HUDEP-2 (cell line): ENCODE measurements around the gene ANLN.

Experiments used
- DNase-seq, 76 experiments: peaks; one replicate each; lab custom pipeline; 2025; ENCODE audit not compliant: unreplicated experiment in 76 of 76; lab: John Stamatoyannopoulos, UW

ANLN gene

GRCh38 chr7:36406156-36406555 lies 16.5 kb downstream of the ANLN start:
- DNase-seq: no peak

GRCh38 chr7:36407636-36408550 lies 18.2 kb downstream of the ANLN start:
- no peak for DNase-seq

GRCh38 chr7:36408589-36408988 lies 18.9 kb downstream of the ANLN start:
- no peak for DNase-seq

- no peak for DNase-seq
These were observed 19.5 kb downstream of the ANLN start for GRCh38 chr7:36409180-36409579.

- peak in 26 of 76 experiments; percentile 3 to 72 (median 33) for DNase-seq
These were observed 25.5 kb downstream of the ANLN start for GRCh38 chr7:36415144-36415543.

- no peak for DNase-seq
These were observed 26.6 kb downstream of the ANLN start for GRCh38 chr7:36416251-36416650.

- no peak for DNase-seq
These were observed 30.6 kb downstream of the ANLN start for GRCh38 chr7:36420307-36420706.

- DNase-seq: no peak
These were observed 32.4 kb downstream of the ANLN start for GRCh38 chr7:36422072-36422471.

GRCh38 chr7:36423633-36424032 lies 34.0 kb downstream of the ANLN start:
- DNase-seq: no peak

- no peak for DNase-seq
These were observed 40.5 kb downstream of the ANLN start for GRCh38 chr7:36430186-36430585.

- DNase-seq: no peak
These were observed 41.2 kb downstream of the ANLN start for GRCh38 chr7:36430881-36431280.

- no peak for DNase-seq
These were observed 48.5 kb downstream of the ANLN start for GRCh38 chr7:36438211-36438610.

- DNase-seq: no peak
These were observed 50.0 kb downstream of the ANLN start for GRCh38 chr7:36439624-36440023.

- no peak for DNase-seq
These were observed 51.2 kb downstream of the ANLN start for GRCh38 chr7:36440880-36441279.

GRCh38 chr7:36441344-36442022 lies 51.8 kb downstream of the ANLN start:
- no peak for DNase-seq

GRCh38 chr7:36448781-36449379 lies 59.2 kb downstream of the ANLN start:
- DNase-seq: no peak

- no peak for DNase-seq
These were observed 60.0 kb downstream of the ANLN start for GRCh38 chr7:36449685-36450084.

- no peak for DNase-seq
These were observed 64.1 kb downstream of the ANLN start for GRCh38 chr7:36453769-36454168.

- DNase-seq: no peak
These were observed 66.0 kb downstream of the ANLN start for GRCh38 chr7:36455646-36456045.

- no peak for DNase-seq
These were observed 66.5 kb downstream of the ANLN start for GRCh38 chr7:36456138-36456537.

- no peak for DNase-seq
These were observed 66.9 kb downstream of the ANLN start for GRCh38 chr7:36456548-36456947.
